ENCODE measurements around the gene TLR2.

Gene TLR2

DNA sequence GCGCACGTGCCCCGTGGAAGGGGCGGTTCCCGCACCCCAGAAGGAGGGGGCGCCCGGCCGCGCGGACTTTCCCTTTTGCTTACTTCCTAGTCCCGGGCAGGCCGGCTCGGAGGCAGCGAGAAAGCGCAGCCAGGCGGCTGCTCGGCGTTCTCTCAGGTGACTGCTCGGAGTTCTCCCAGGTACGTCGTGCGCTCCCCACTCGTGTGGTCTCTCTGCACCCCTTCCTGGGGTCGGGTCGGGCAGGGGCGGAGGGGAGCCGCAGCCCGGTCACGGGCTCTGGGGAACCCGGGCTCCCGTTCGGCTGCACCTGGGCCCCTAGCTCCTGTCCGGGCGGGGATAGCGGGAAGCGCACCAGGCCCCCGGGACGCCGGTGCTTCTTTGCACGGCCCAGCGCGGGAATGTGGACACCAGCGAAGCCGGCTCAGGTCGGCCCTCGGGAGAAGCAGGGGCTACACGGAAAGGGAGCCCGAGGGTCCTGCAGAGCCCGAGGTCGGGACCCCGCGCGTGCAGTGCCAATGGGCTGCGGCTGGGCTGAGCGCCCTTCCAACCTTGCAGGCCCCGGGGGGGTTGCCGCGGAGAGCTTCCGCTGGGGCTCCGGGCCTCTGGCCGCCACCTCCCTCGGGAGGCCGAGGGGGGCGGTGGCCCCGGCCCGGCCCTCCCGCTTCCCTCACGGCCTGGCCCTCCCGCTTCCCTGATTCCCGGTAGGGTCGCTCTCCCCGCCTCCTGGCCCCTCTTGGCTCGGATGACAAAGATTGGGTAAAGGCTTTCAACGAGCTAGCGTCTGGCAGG, at the start of gene TLR2:
Gene TLR2 (plus strand): TSS at position 99 of the 789 bp plus-strand sequence. CDS start 18,628 bp downstream, outside the sequence.
- peak; percentile 24 for DNase-seq (ENCODE audit: low read depth)

- DNase-seq (ENCODE audit: low read depth) = no peak
These were observed 49.2 kb upstream of the TLR2 start for GRCh38 chr4:153634738-153635353.

GRCh38 chr4:153635846-153636245, 48.2 kb upstream of the TLR2 start:
- DNase-seq (ENCODE audit: low read depth) = no peak

DNA sequence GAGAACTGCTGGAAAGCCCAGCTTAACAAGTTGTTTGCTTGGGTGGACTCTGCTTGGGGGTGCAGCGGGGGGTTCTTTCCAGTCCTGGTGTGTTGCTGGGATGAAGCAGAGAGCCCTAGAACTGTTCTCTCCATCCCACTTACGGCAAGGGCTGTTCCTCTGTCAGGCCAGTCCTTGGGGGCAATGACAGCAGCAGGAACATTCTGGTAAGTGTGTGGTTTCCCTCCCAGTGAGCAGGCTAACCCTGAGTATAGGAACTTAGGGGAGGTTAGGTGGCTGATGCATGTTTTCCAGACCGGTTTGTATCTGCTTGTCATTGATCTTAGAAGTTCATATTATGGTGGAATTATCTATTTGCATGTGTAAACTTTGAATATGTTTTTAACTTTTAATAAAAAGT, 46.9 kb upstream of the TLR2 start:
- no peak for DNase-seq (ENCODE audit: low read depth)

GRCh38 chr4:153638011-153638410, 46.1 kb upstream of the TLR2 start:
- no peak for DNase-seq (ENCODE audit: low read depth)

DNA sequence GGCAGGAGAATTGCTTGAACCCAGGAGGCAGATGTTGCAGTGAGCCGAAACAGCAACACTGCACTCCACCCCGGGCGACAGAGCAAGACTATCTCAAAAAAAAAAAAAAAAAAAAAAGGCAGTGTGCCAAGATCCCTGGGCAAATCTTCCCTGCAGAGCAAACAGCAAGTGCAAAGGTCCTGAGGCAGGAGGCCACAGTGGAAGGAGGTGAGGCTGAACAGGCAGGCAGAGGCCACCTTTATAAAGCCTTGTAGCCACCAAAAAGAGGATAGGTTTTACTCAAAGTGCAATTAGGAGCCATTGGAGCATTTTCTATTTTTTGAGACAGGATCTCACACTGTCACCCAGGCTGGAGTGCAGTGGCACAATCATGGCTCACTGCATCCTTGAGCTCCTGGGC, 45.1 kb upstream of the TLR2 start:
- no peak for DNase-seq (ENCODE audit: low read depth)

- no peak for DNase-seq (ENCODE audit: low read depth)
These were observed 44.0 kb upstream of the TLR2 start for GRCh38 chr4:153639833-153640802.

GRCh38 chr4:153641532-153641931, 42.5 kb upstream of the TLR2 start:
- DNase-seq (ENCODE audit: low read depth) = no peak

GRCh38 chr4:153643406-153644383, 40.4 kb upstream of the TLR2 start:
- no peak for DNase-seq (ENCODE audit: low read depth)

- DNase-seq (ENCODE audit: low read depth) = no peak
These were observed 38.9 kb upstream of the TLR2 start for GRCh38 chr4:153645183-153645582.

- no peak for DNase-seq (ENCODE audit: low read depth)
These were observed 37.8 kb upstream of the TLR2 start for GRCh38 chr4:153646261-153646660.

GRCh38 chr4:153646978-153647377, 37.1 kb upstream of the TLR2 start:
- DNase-seq (ENCODE audit: low read depth) = no peak

DNA sequence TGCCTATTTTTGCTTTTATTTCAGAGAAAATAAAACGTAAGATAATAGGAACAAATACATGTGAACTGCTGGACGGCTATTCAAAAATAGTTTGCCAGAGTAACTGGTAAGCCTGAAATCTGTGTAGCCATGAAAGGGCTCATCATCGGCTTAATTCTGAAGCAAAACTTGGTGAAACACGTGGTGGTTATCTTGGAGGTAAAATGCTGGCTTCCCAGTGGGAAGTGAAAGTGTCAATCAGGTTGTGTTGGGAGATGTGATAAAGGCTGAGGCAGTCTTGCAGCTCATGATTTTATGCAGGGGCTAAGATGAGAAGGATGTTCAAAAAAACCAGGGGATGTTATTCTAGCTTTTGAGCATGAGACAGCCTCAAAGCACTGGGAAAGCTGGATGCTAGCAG, 36.1 kb upstream of the TLR2 start:
- DNase-seq (ENCODE audit: low read depth) = no peak

GRCh38 chr4:153649572-153649991, 34.5 kb upstream of the TLR2 start:
- no peak for DNase-seq (ENCODE audit: low read depth)

- DNase-seq (ENCODE audit: low read depth) = no peak
These were observed 33.0 kb upstream of the TLR2 start for GRCh38 chr4:153651116-153651515.

DNA sequence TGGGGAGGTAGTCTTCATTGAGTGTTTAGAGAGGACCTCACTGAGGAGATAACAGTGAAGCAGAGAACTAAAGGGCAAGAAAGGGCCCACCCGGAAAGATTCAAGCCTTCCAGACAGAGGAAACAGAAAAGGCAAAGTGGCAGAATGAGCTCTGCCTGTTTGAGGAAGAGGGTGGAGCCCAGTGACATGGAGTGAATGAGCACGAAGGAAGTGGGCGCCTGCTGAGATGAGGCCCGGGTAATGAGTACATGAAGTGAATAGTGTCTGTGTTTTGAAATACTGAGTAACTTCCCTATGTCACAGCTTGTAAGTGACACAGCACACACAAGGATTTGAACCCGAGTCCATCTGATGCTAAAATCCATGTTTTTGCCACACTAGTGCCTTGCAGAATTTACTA, 32.5 kb upstream of the TLR2 start:
- DNase-seq (ENCODE audit: low read depth) = peak; percentile 24

- no peak for DNase-seq (ENCODE audit: low read depth)
These were observed 31.9 kb upstream of the TLR2 start for GRCh38 chr4:153652051-153652784.

- DNase-seq (ENCODE audit: low read depth) = no peak
These were observed 29.0 kb upstream of the TLR2 start for GRCh38 chr4:153655002-153655541.

- DNase-seq (ENCODE audit: low read depth) = no peak
These were observed 28.2 kb upstream of the TLR2 start for GRCh38 chr4:153655928-153656327.

DNA sequence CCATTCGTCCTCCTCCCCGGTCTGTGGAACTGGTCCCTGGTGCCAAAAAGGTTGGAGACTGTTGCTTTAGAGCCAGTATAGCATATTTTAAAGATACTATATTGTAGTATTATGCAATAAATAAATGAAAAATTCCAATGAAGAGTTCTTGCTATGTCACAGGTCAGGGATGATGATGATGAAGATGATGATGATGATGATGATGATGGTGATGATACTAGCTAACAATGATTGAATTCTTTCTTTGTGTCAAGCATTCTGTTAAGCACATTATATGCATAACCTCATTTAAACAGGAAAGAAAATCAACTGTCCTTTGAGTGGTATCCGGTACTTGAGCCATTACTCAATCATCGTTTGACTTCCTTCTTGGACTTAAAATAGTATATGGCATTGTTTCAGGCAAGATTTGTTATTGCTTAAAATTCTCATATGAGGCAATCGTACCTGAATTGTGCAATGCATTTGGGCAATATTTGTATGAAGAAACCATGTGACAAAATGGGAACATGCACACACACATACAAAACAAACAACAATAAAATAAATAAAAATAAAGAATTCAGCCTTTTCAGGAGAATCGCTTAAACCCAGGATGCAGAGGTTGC, 22.8 kb upstream of the TLR2 start:
- no peak for DNase-seq (ENCODE audit: low read depth)

All from activated T-helper 1 cell treated with Interleukin-2 at 50 U/mL for 16 hours (primary cell).